ENCODE data around the gene CDCA4. TPM values are rescaled to one million over a fixed set of nuclear protein-coding genes. Genes with fewer than 3 reads are reported as not detected.

CDCA4 gene
- total and polyA plus RNA-seq, 5 donors from 2014 or later: 12.8 to 16.7 (median 15.3) TPM

GRCh38 chr14:105014631-105015030 lies 6.3 kb downstream of the CDCA4 start:
- Mint-ChIP-seq H3K27me3 (no peaks in the 10 kb centered on the region), H3K4me1 (peaks cover 20 to 76% (median 50%) of the 10 kb centered on the region in 4 donors), H3K4me3 (peak overlapping the region in 3 of 4 donors; percentile 19 to 83 (median 71)), H3K27ac (peak overlapping the region; percentile 87 to 90 (median 87)), H3K9me3 (peaks cover 0 to 1% (median 0%) of the 10 kb centered on the region in 7 donors), H3K36me3 (peaks cover 17% of the 10 kb centered on the region)
- Histone ChIP-seq H3K36me3 (ENCODE audit: control insufficient read depth, insufficient read depth, low read length) (peaks cover 22% of the 10 kb centered on the region), H3K9me3 (ENCODE audit: control insufficient read depth in 2 of 2, low read length in 2 of 2) (no peaks in the 10 kb centered on the region), H3K27me3 (ENCODE audit: control insufficient read depth, insufficient read depth, low read length) (no peaks in the 10 kb centered on the region), H3K27ac (ENCODE audit: insufficient read depth, low read length, poor library complexity, severe bottlenecking) (peak overlapping the region; percentile 66), H3K4me3 (ENCODE audit: low read depth, low read length) (peak overlapping the region; percentile 53), H3K4me1 (ENCODE audit: control insufficient read depth, insufficient read depth, low read length, poor library complexity, severe bottlenecking) (peaks cover 56% of the 10 kb centered on the region)
- DNase-seq: no peak
- ATAC-seq (ENCODE audit: low read depth in 2 of 2): no peak

- no peaks in the 10 kb centered on the region for H3K27me3 Mint-ChIP-seq
- H3K27ac Mint-ChIP-seq: peak overlapping the region; percentile 87 to 90 (median 87)
- Histone ChIP-seq H3K4me3 (ENCODE audit: low read depth, low read length) (peak overlapping the region; percentile 13), H3K27me3 (ENCODE audit: control insufficient read depth, insufficient read depth, low read length) (no peaks in the 10 kb centered on the region), H3K27ac (ENCODE audit: insufficient read depth, low read length, poor library complexity, severe bottlenecking) (peak overlapping the region; percentile 66), H3K9me3 (ENCODE audit: control insufficient read depth in 2 of 2, low read length in 2 of 2) (no peaks in the 10 kb centered on the region), H3K4me1 (ENCODE audit: control insufficient read depth, insufficient read depth, low read length, poor library complexity, severe bottlenecking) (peaks cover 50% of the 10 kb centered on the region), H3K36me3 (ENCODE audit: control insufficient read depth, insufficient read depth, low read length) (peaks cover 27% of the 10 kb centered on the region)
- peak overlapping the region in 3 of 4 donors; percentile 11 to 83 (median 65) for H3K4me3 Mint-ChIP-seq
- ATAC-seq (ENCODE audit: low read depth in 2 of 2) (no peak), DNase-seq (no peak)
- H3K9me3 Mint-ChIP-seq: peaks cover 0 to 1% (median 0%) of the 10 kb centered on the region in 7 donors
- H3K4me1 Mint-ChIP-seq: peaks cover 20 to 70% (median 45%) of the 10 kb centered on the region in 4 donors
- H3K36me3 Mint-ChIP-seq: peaks cover 21% of the 10 kb centered on the region
Observed at GRCh38 chr14:105014032-105014431, 6.9 kb downstream of the CDCA4 start.

GRCh38 chr14:105013150-105013785 lies 7.6 kb downstream of the CDCA4 start:
- Mint-ChIP-seq H3K4me1 (peaks cover 20 to 63% (median 41%) of the 10 kb centered on the region in 4 donors), H3K36me3 (peaks cover 21% of the 10 kb centered on the region), H3K4me3 (peak overlapping the region in 2 of 4 donors; percentile 34 to 83), H3K9me3 (peaks cover 0 to 1% (median 0%) of the 10 kb centered on the region in 7 donors), H3K27me3 (no peaks in the 10 kb centered on the region), H3K27ac (peak overlapping the region in 2 of 3 donors; percentile 82 to 87)
- ATAC-seq (ENCODE audit: low read depth in 2 of 2) (no peak), DNase-seq (no peak)
- H3K9me3 ChIP-seq (ENCODE audit: control insufficient read depth in 2 of 2, low read length in 2 of 2): no peaks in the 10 kb centered on the region
- H3K27me3 ChIP-seq (ENCODE audit: control insufficient read depth, insufficient read depth, low read length): no peaks in the 10 kb centered on the region
- H3K27ac ChIP-seq (ENCODE audit: insufficient read depth, low read length, poor library complexity, severe bottlenecking): no peak overlapping the region
- H3K4me3 ChIP-seq (ENCODE audit: low read depth, low read length): peak overlapping the region; percentile 13
- peaks cover 43% of the 10 kb centered on the region for H3K4me1 ChIP-seq (ENCODE audit: control insufficient read depth, insufficient read depth, low read length, poor library complexity, severe bottlenecking)
- H3K36me3 ChIP-seq (ENCODE audit: control insufficient read depth, insufficient read depth, low read length): peaks cover 28% of the 10 kb centered on the region

GRCh38 chr14:105012171-105012985 lies 8.5 kb downstream of the CDCA4 start:
- DNase-seq: no peak
- Mint-ChIP-seq H3K36me3 (peaks cover 21% of the 10 kb centered on the region), H3K27me3 (no peaks in the 10 kb centered on the region), H3K4me3 (peak overlapping the region in 2 of 4 donors; percentile 11 to 25), H3K4me1 (peaks cover 20 to 55% (median 37%) of the 10 kb centered on the region in 4 donors), H3K9me3 (peaks cover 0 to 1% (median 0%) of the 10 kb centered on the region in 7 donors), H3K27ac (peak overlapping the region in 2 of 3 donors; percentile 31 to 87)
- Histone ChIP-seq H3K36me3 (ENCODE audit: control insufficient read depth, insufficient read depth, low read length) (peaks cover 34% of the 10 kb centered on the region), H3K9me3 (ENCODE audit: control insufficient read depth in 2 of 2, low read length in 2 of 2) (no peaks in the 10 kb centered on the region), H3K27ac (ENCODE audit: insufficient read depth, low read length, poor library complexity, severe bottlenecking) (no peak overlapping the region), H3K4me3 (ENCODE audit: low read depth, low read length) (no peak overlapping the region), H3K4me1 (ENCODE audit: control insufficient read depth, insufficient read depth, low read length, poor library complexity, severe bottlenecking) (peaks cover 39% of the 10 kb centered on the region), H3K27me3 (ENCODE audit: control insufficient read depth, insufficient read depth, low read length) (no peaks in the 10 kb centered on the region)
- no peak for ATAC-seq (ENCODE audit: low read depth in 2 of 2)

GRCh38 chr14:105011312-105011990 lies 9.4 kb downstream of the CDCA4 start:
- Histone ChIP-seq H3K27me3 (ENCODE audit: control insufficient read depth, insufficient read depth, low read length) (no peaks in the 10 kb centered on the region), H3K4me1 (ENCODE audit: control insufficient read depth, insufficient read depth, low read length, poor library complexity, severe bottlenecking) (peaks cover 33% of the 10 kb centered on the region), H3K27ac (ENCODE audit: insufficient read depth, low read length, poor library complexity, severe bottlenecking) (no peak overlapping the region), H3K36me3 (ENCODE audit: control insufficient read depth, insufficient read depth, low read length) (peaks cover 40% of the 10 kb centered on the region), H3K9me3 (ENCODE audit: control insufficient read depth in 2 of 2, low read length in 2 of 2) (no peaks in the 10 kb centered on the region), H3K4me3 (ENCODE audit: low read depth, low read length) (no peak overlapping the region)
- Mint-ChIP-seq H3K9me3 (no peaks in the 10 kb centered on the region), H3K27me3 (no peaks in the 10 kb centered on the region), H3K4me1 (peaks cover 15 to 47% (median 31%) of the 10 kb centered on the region in 4 donors), H3K36me3 (peaks cover 16% of the 10 kb centered on the region), H3K4me3 (no peak overlapping the region), H3K27ac (no peak overlapping the region)
- no peak for DNase-seq
- ATAC-seq (ENCODE audit: low read depth in 2 of 2): no peak

GRCh38 chr14:105010891-105011291 lies 10.0 kb downstream of the CDCA4 start:
- Mint-ChIP-seq H3K9me3 (no peaks in the 10 kb centered on the region), H3K4me1 (peaks cover 11 to 41% (median 25%) of the 10 kb centered on the region in 4 donors), H3K36me3 (peaks cover 15% of the 10 kb centered on the region), H3K27ac (no peak overlapping the region), H3K27me3 (no peaks in the 10 kb centered on the region), H3K4me3 (no peak overlapping the region)
- DNase-seq (no peak), ATAC-seq (ENCODE audit: low read depth in 2 of 2) (no peak)
- Histone ChIP-seq H3K27ac (ENCODE audit: insufficient read depth, low read length, poor library complexity, severe bottlenecking) (no peak overlapping the region), H3K9me3 (ENCODE audit: control insufficient read depth in 2 of 2, low read length in 2 of 2) (no peaks in the 10 kb centered on the region), H3K4me1 (ENCODE audit: control insufficient read depth, insufficient read depth, low read length, poor library complexity, severe bottlenecking) (peaks cover 29% of the 10 kb centered on the region), H3K4me3 (ENCODE audit: low read depth, low read length) (no peak overlapping the region), H3K27me3 (ENCODE audit: control insufficient read depth, insufficient read depth, low read length) (no peaks in the 10 kb centered on the region), H3K36me3 (ENCODE audit: control insufficient read depth, insufficient read depth, low read length) (peaks cover 40% of the 10 kb centered on the region)

GRCh38 chr14:105010106-105010505 lies 10.8 kb downstream of the CDCA4 start:
- Histone ChIP-seq H3K9me3 (ENCODE audit: control insufficient read depth in 2 of 2, low read length in 2 of 2) (no peaks in the 10 kb centered on the region), H3K36me3 (ENCODE audit: control insufficient read depth, insufficient read depth, low read length) (peaks cover 40% of the 10 kb centered on the region), H3K4me1 (ENCODE audit: control insufficient read depth, insufficient read depth, low read length, poor library complexity, severe bottlenecking) (peaks cover 21% of the 10 kb centered on the region), H3K4me3 (ENCODE audit: low read depth, low read length) (no peak overlapping the region), H3K27me3 (ENCODE audit: control insufficient read depth, insufficient read depth, low read length) (no peaks in the 10 kb centered on the region), H3K27ac (ENCODE audit: insufficient read depth, low read length, poor library complexity, severe bottlenecking) (no peak overlapping the region)
- no peaks in the 10 kb centered on the region for H3K27me3 Mint-ChIP-seq
- peaks cover 7 to 33% (median 20%) of the 10 kb centered on the region in 4 donors for H3K4me1 Mint-ChIP-seq
- DNase-seq: no peak
- no peak overlapping the region for H3K27ac Mint-ChIP-seq
- no peak for ATAC-seq (ENCODE audit: low read depth in 2 of 2)
- H3K36me3 Mint-ChIP-seq: peaks cover 12% of the 10 kb centered on the region
- no peak overlapping the region for H3K4me3 Mint-ChIP-seq
- no peaks in the 10 kb centered on the region for H3K9me3 Mint-ChIP-seq
